Endothelial cell of umbilical vein (primary cell): ENCODE data around the gene DCLK1. TPM values are rescaled to one million over a fixed set of nuclear protein-coding genes. Genes with fewer than 3 reads are reported as not detected.

Experiments used
- BruUV-seq: library from RNA; stranded (reverse); fragments of 400-500 nt; replicated peaks from 2 replicates; lab custom pipeline; 2021; lab: Mats Ljungman, UMichigan
- CTCF ChIA-PET: fragments of 300-600, 350-600 bp; sonication (Branson Sonifier 250); formaldehyde crosslinking; loops from one replicate; lab custom pipeline; 2021; ENCODE audit warnings: antibody characterized with exemption, inconsistent platforms; lab: Charles Lee
- POLR2A ChIA-PET: fragments of 300-600, 350-600 bp; sonication (Branson Sonifier 250); formaldehyde crosslinking; loops from one replicate; lab custom pipeline; 2021; ENCODE audit warnings: antibody characterized with exemption, inconsistent platforms; lab: Charles Lee
- DNase-seq: peaks from one replicate; pipeline ENCODE4 v3.0.0-alpha.2; 2011; ENCODE audit warnings: low read depth, low spot score
- FAIRE-seq: peaks from 2 replicates; lab custom pipeline; 2011; peaks lifted over from hg19 to GRCh38; lab: Jason Lieb, UNC
- H2AFZ ChIP-seq: 2 replicates; pipeline ENCODE4 v1.6.0; 2012; ENCODE audit warnings: low read depth, low read length, control low read depth, inconsistent platforms
- H3K27ac ChIP-seq: 2 replicates; pipeline ENCODE4 v1.5.1; 2011; ENCODE audit warnings: low read depth, mild to moderate bottlenecking, control low read depth, low read length, moderate library complexity; ENCODE audit not compliant: insufficient read depth
- H3K27me3 ChIP-seq, 2 experiments: 2 replicates each; pipeline versions ENCODE4 v1.6.0 to v1.6.1; 2011; ENCODE audit warnings: low read length in 2 of 2, mixed read lengths in 1 of 2; ENCODE audit not compliant: control insufficient read depth in 2 of 2, insufficient read depth in 2 of 2
- H3K36me3 ChIP-seq, 2 experiments: 2 replicates in 1 of 2; 3 replicates in 1 of 2; pipeline ENCODE4 v1.5.1; 2011; ENCODE audit warnings: low read length in 2 of 2, mild to moderate bottlenecking in 1 of 2, moderate library complexity in 1 of 2; ENCODE audit not compliant: control insufficient read depth in 2 of 2, insufficient read depth in 2 of 2; ENCODE audit errors: extremely low read depth in 1 of 2
- H3K4me1 ChIP-seq: 3 replicates; pipeline ENCODE4 v1.5.1; 2011; ENCODE audit warnings: mild to moderate bottlenecking, low read length; ENCODE audit not compliant: control insufficient read depth, insufficient read depth; ENCODE audit errors: extremely low read depth
- H3K4me2 ChIP-seq: 2 replicates; pipeline ENCODE4 v1.6.1; 2011; ENCODE audit warnings: low read length, control low read depth, mixed read lengths; ENCODE audit not compliant: insufficient read depth
- H3K4me3 ChIP-seq, 3 experiments: fragments of 200-600 bp in 1 of 3; sonication (generic), shearing (Covaris generic) in 1 of 3; replicated peaks in 1 of 3; 2 replicates each; pipeline ENCODE4 v1.5.1; 2011 to 2016; ENCODE audit warnings: control low read depth in 3 of 3, low read length in 3 of 3, mild to moderate bottlenecking in 2 of 3, inconsistent platforms in 1 of 3, low read depth in 1 of 3, moderate library complexity in 1 of 3; ENCODE audit not compliant: insufficient read depth in 1 of 3
- H3K79me2 ChIP-seq: 2 replicates; pipeline ENCODE4 v1.6.0; 2012; ENCODE audit warnings: low read length, inconsistent platforms; ENCODE audit not compliant: control insufficient read depth, insufficient read depth
- H3K9ac ChIP-seq: replicated peaks from 2 replicates; pipeline ENCODE3; 2011; ENCODE audit warnings: low read length, control low read depth; ENCODE audit not compliant: insufficient read depth; ENCODE audit errors: extremely low read depth
- H3K9me1 ChIP-seq: replicated peaks from 3 replicates; pipeline ENCODE4 v1.6.0; 2011; ENCODE audit warnings: mild to moderate bottlenecking, low read length; ENCODE audit not compliant: control insufficient read depth, insufficient read depth; ENCODE audit errors: extremely low read depth
- H3K9me3 ChIP-seq: replicated peaks from 2 replicates; pipeline ENCODE4 v1.5.1; 2012; ENCODE audit warnings: low read length, inconsistent platforms; ENCODE audit not compliant: control insufficient read depth, insufficient read depth
- H4K20me1 ChIP-seq: replicated peaks from 2 replicates; pipeline ENCODE3; 2011; ENCODE audit warnings: mild to moderate bottlenecking, low read length; ENCODE audit not compliant: control insufficient read depth, insufficient read depth; ENCODE audit errors: extremely low read depth
- EZH2 ChIP-seq: IDR thresholded peaks from 2 replicates; pipeline ENCODE4 v1.6.1; 2012; ENCODE audit warnings: borderline replicate concordance, low read depth, mild to moderate bottlenecking, moderate library complexity, low read length, inconsistent platforms; ENCODE audit not compliant: severe bottlenecking
- FOS ChIP-seq: IDR thresholded peaks from 2 replicates; pipeline ENCODE4 v1.6.1; 2011; ENCODE audit warnings: mild to moderate bottlenecking, low read length, moderate library complexity, borderline replicate concordance; ENCODE audit not compliant: insufficient read depth
- GATA2 ChIP-seq: IDR thresholded peaks from 2 replicates; pipeline ENCODE4 v1.7.0; 2011; ENCODE audit warnings: low read depth, mild to moderate bottlenecking, moderate library complexity, mixed read lengths, low read length; ENCODE audit not compliant: insufficient read length, insufficient read depth
- JUN ChIP-seq: IDR thresholded peaks from 2 replicates; pipeline ENCODE4 v1.6.1; 2011; ENCODE audit warnings: borderline replicate concordance, low read depth; ENCODE audit not compliant: insufficient read length, insufficient read depth
- MYC ChIP-seq: IDR thresholded peaks from one replicate; pipeline ENCODE4 v1.6.1; 2011; ENCODE audit warnings: mild to moderate bottlenecking, low read depth, low read length
- POLR2A ChIP-seq: IDR thresholded peaks from 2 replicates; pipeline ENCODE4 v1.6.1; 2012; ENCODE audit warnings: low read depth, mild to moderate bottlenecking, control low read depth, low read length
- POLR2AphosphoS5 ChIP-seq: IDR thresholded peaks from 2 replicates; pipeline ENCODE4 v1.6.1; 2012; ENCODE audit warnings: low read depth, mild to moderate bottlenecking, control low read depth, low read length, moderate library complexity; ENCODE audit not compliant: insufficient read depth
- dilution Hi-C: fragments of 300-500 bp; cut with MboI; formaldehyde crosslinking; loops from one replicate; pipeline ENCODE4 v1.15.0; 2019; ENCODE audit warnings: low sequenced_read_pairs; ENCODE audit not compliant: extremely low pct_ligation_motif_present
- intact Hi-C: fragments of 100-400 bp; cut with micrococcal nuclease; formaldehyde crosslinking; loops from one replicate; pipeline ENCODE4 v1.10.0; 2022
- polyA plus RNA-seq, 4 experiments: library from polyadenylated mRNA; depleted of rRNA in 3 of 4; stranded (reverse) in 3 of 4; unstranded in 1 of 4; fragments of >200 nt; gene quantifications; 2 replicates each; pipeline versions ENCODE4 v1.2.1 to v1.2.3, GENCODE V29; 2011 to 2012; ENCODE audit warnings: missing spikeins in 1 of 4
- total RNA-seq: library from RNA; stranded (reverse); gene quantifications from 2 replicates; pipeline ENCODE4 v1.2.3, GENCODE V29; 2021
- TF ChIP-seq, protein P1 (sequence below), 2 donors: IDR thresholded peaks; 1 replicate in 1 of 2; 2 replicates in 1 of 2; pipeline ENCODE4 v1.5.1; 2011; ENCODE audit warnings: low read length in 2 of 2, mild to moderate bottlenecking in 2 of 2, moderate library complexity in 2 of 2, control low read depth in 1 of 2, inconsistent platforms in 1 of 2, low read depth in 1 of 2; ENCODE audit not compliant: insufficient read depth in 1 of 2; ENCODE audit errors: extremely low read depth in 1 of 2
- TF ChIP-seq, protein P2 (sequence below): IDR thresholded peaks from 2 replicates; pipeline ENCODE4 v1.6.1; 2011; ENCODE audit not compliant: insufficient read depth, insufficient read length

The DCLK1 gene
- total and polyA plus RNA-seq, 2 donors (not counting 3 experiments of a cell fraction or from before 2014, with no cell fraction given) = 0.28 to 3.9 TPM

- POLR2A ChIA-PET = no interaction called here
- Histone ChIP-seq H3K4me3 (no peak overlapping the region), H4K20me1 (no peaks in the 10 kb centered on the region), H3K27ac (no peak overlapping the region), H3K36me3 (no peaks in the 10 kb centered on the region), H3K79me2 (no peaks in the 10 kb centered on the region), H3K9me3 (no peaks in the 10 kb centered on the region), H3K4me2 (no peak overlapping the region), H3K9ac (no peak overlapping the region), H3K4me1 (peaks cover 9% of the 10 kb centered on the region), H3K27me3 (no peaks in the 10 kb centered on the region), H2AFZ (no peak overlapping the region), H3K9me1 (no peaks in the 10 kb centered on the region)
- no TSS peak for BruUV-seq
- TF ChIP-seq, protein P1, sequence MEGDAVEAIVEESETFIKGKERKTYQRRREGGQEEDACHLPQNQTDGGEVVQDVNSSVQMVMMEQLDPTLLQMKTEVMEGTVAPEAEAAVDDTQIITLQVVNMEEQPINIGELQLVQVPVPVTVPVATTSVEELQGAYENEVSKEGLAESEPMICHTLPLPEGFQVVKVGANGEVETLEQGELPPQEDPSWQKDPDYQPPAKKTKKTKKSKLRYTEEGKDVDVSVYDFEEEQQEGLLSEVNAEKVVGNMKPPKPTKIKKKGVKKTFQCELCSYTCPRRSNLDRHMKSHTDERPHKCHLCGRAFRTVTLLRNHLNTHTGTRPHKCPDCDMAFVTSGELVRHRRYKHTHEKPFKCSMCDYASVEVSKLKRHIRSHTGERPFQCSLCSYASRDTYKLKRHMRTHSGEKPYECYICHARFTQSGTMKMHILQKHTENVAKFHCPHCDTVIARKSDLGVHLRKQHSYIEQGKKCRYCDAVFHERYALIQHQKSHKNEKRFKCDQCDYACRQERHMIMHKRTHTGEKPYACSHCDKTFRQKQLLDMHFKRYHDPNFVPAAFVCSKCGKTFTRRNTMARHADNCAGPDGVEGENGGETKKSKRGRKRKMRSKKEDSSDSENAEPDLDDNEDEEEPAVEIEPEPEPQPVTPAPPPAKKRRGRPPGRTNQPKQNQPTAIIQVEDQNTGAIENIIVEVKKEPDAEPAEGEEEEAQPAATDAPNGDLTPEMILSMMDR (IDR thresholded peaks at IDR 0.05; ENCODE audit: extremely low read depth in 1 of 2, insufficient read depth in 1 of 2, low read depth in 1 of 2, low read length in 2 of 2) = no peak
- TF ChIP-seq POLR2A = no peak
- TF ChIP-seq MYC = no peak
- TF ChIP-seq JUN = no peak
- TF ChIP-seq, protein P2, sequence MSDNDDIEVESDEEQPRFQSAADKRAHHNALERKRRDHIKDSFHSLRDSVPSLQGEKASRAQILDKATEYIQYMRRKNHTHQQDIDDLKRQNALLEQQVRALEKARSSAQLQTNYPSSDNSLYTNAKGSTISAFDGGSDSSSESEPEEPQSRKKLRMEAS = no peak
- TF ChIP-seq POLR2AphosphoS5 = no peak
- TF ChIP-seq GATA2 = no peak
- no peak for TF ChIP-seq FOS
- TF ChIP-seq EZH2 = no peak
- dilution Hi-C loops = no loop called here
- CTCF ChIA-PET = interaction anchor here (2.1 kb wide), 1 partner anchor 11 kb away, joined by 10 read pairs; no protein-coding TSS in a partner anchor
- DNase-seq = no peak
- intact Hi-C loops = no loop called here
- FAIRE-seq = no peak
Observed at GRCh38 chr13:35966024-35966423, 165.2 kb downstream of the DCLK1 start.
